NCI-H2081 treated with DMSO at 0.1 percent for 48 hours (cell line): ENCODE measurements around the gene METTL24.
"Not testable (repeated sequence)": the region's sequence is repeated elsewhere in the genome, so short reads cannot be mapped to it uniquely, and the experiment has no call there.

Experiments used
- DNase-seq: peaks from one replicate; lab custom pipeline; 2025; lab: John Stamatoyannopoulos, UW

Gene METTL24

DNA sequence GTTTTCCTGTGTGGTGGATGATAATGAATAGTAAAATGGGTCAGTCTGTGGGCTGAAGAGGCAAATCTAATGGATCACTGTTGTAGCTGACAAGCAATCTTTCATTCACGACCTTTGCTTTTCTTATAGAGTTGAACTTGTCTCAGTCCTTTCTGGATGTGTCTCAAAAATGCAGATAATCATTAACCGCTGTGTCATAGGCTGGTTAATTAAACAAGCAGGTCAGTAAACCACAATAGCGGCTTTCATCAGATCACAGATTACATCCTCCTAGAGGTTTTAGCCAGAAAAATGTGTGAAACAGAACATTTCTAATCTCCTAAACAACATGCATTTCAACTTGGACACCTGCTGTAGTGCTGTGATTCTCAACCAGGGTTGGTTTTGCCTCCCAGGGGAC, 2.5 kb upstream of the METTL24 start:
- DNase-seq, result no peak

DNA sequence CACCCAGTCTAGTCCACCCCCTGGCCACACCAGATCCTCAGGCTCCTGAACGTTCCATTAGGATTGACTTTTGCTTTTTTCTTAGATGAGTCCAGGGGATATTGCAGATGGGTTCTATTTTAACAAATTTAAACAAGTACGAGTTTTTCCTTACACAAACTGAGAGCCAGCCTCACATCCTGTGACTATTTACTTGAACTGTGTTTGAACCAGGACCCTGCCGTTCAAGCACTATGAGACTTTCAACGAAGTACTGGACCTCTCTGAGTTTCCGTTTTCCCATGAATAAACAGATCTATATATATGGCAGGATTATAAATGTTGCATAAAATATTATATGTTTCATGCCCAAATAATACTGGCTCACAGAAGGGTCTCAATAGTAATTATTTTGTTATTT, 1.4 kb upstream of the METTL24 start:
- DNase-seq, result no peak

DNA sequence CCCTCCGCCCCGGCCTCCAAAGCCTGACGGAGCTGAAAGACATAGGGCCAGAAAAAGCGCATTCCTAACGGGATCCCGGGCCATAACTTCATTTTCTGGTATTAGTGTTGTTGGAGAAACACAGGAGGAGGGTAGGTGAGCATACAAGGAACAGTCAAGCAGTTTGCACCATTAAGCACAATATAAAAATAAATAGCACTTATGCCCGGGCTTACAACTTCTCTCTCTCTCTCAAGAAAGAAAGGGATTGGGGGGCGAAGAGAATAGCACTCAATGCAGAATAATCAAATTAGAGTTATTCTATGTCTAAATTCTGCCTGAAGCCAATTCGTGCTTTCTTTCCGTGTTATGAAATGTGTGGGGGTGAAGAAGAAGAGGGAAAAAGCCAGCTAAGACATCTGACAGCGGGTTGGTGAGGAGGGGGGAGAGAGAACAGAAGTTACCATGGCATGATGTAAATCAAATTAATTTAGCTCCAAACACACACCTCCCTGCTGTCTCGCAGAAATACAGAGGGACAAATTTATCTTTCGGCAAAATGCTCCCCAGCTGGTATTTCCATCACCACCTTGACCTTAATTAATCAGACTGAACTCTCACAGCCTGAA, 508 bp upstream of the METTL24 start:
- no peak for DNase-seq

DNA sequence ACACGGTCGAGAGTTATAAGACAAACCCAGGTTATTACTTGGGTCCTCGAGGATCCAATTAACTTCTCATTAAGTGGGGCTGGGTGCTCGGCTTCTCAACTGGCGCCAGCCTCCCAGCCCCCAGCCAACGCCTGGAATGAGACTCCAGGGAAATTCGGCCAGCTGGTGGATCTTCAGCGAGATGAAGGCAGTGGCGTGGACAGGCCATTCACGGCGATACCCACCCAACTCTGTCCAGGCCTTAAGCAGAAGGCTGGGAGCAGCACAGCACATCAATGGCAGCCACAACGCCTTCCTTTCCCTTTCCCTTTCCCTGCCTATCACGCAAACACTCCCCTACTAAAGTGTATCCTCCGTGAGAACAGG, 868 bp downstream of the METTL24 start:
- DNase-seq, result no peak

DNA sequence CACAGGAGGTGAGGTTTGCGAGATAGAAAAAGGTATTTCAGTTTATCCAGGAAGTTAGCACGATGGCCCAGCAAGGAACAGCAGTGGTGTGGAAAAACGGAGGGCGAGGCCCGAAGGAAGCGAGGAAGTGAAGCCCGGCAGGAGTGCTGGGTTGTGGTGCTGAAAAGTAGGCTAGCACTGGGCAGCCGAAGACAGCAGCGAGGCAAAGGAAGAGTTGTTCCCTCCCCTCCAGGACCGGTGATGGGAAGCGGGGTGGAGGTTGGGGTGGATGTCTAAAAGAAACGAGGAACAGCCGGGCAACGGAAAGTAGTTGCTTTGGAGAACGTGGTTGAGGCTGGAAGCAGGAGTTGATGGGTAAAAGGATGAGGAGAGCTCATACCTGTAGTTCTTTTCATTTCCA, 1.4 kb downstream of the METTL24 start:
- DNase-seq, result no peak

DNA sequence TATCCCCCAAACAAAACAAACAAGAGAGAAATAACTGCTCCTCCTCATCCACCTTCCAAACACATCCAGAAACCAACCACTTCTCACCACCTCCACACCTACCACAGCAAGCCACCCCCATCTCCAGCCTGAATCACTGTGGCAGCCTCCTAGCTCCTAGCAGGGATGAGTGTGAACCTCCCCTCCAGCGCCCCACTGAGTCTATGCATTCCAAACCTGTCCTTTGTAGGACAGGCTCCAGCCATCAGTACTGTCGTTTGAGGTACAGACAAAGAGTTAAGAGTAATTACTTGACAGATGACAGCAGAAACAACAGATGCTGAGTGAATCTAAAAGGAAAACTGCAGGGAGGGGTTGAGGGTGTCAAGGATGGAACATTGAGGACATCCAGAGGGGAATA, 2.4 kb downstream of the METTL24 start:
- no peak for DNase-seq

DNA sequence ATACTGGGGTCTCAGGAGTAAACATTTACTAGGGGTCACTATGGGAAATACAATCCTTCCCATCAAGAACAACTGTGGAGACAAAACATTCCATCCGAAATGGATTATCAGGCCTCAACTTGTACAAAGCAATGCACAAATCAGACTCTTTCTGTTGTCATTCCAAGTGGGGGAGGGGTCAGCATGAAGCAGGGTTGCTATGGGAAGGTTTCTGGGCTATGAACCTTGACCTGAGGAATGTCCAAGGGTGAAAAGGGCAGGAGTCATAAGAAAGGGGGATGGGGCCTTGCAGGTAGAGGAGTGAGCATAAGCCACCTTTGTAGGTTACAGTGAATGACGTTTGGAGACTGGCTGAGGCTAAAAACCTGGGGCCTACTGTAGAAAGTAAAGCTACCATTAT, 3.1 kb downstream of the METTL24 start:
- DNase-seq, result no peak

DNA sequence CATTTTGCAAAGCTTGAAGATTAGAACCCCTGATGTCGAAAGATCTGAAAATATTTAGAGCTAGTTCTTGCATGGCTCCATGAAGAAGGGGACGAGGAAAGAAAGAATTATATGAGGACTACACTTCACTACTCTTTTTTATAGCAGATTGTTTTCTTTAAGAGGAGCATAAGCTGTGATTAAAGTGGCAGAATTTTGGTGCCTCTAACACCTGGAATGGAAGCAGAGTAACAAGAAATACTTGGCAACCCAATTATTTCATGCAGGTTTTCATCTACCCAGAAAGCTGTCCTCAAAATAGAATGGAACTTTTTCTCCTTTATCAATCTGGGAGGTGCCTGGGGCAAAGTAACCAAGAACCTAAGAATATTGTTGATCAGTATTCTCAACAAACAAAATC, 4.0 kb downstream of the METTL24 start:
- no peak for DNase-seq

DNA sequence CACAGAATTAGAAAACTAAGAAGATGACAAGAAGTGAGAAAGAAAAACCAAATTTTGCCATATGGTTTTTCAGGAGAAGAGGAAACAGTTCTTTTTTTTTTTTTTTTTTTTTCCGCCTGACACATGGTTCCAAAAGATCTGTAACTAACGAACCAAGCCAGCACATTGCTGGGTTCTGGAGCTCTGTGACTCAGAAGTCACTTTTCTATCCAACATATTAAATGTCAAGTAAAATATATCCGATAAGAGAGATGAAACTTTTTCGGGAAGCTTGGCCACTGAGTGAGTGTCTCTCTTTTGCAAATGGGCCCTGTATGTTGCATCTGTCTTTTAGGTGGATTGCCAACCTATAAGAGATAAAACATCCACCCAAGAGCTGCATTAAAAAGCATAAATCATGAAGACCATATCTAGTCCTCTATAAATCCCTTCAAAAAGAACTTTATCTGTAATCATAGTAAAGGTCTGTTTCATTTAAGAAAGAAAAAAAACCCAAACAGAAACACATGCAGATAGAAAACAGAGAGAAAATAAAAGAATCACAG, 4.6 kb downstream of the METTL24 start:
- no peak for DNase-seq

DNA sequence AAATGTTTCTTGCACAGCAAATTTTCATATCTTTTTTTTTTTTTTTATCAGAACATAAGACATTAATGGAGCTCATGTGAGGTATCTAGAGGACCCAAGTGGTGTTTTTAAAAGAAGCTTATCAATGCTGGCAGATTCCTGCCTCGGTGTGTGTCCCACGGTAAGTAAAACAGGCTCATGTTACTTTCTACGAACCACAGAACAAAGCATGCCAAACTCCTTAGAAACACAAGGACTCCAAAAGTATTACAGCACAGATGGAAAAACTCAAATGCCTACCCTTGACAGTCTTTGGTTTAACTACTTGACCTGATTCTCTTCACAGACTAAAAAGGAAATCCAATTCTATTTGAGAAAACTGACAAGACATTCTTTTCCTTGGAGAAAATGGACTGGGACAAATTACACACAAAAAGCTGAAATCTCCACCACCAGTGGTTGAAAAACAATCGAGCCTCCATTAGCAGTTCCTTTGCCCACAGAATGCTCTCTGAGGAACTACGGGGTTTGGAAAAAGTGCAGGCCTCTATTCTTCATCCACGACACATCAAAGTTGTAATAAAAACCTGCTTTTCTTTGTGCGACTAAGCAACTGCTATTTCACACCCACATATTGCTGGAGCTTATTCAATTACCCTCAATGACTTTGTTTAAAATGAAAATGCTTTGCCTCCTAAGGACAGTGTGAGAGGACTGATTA, 5.4 kb downstream of the METTL24 start:
- no peak for DNase-seq

DNA sequence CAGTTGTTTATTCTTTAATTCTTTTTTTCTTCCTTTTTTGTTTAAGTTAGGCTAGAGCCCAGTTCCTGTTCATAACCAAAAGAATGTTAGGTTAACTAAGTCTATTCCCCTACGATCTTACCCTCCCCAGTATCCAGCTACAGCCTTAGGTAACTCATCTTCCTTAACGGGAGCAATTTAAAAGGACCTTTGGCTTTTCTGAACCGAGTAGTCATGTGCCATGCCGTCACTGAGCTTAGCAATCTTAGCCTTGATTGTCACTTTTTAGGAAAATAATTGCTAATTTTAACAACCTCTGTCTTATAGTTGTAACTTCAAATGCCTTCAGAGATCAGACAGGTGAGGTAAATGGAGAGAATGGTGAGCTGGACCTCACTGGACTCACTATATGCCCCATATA, 6.2 kb downstream of the METTL24 start:
- no peak for DNase-seq

DNA sequence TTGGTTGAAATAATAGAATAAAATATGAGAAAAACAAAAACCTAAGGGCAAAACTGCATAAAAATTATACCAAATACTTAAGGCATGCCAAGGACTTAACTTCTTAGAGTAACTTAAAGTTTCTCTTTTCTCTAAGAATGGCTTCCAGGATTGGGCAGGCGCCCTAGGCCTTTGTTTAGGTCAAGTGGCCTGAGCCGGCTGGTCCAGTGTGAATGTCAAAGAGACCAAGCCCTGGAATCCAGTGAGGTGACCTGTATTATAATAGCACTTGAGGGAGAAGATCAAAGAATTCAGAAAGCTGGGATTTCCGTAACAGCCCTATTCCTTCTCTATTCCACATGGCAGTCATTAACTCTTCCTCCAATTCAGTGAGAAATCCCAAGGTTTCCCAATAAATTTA, 6.6 kb downstream of the METTL24 start:
- DNase-seq, result no peak

DNA sequence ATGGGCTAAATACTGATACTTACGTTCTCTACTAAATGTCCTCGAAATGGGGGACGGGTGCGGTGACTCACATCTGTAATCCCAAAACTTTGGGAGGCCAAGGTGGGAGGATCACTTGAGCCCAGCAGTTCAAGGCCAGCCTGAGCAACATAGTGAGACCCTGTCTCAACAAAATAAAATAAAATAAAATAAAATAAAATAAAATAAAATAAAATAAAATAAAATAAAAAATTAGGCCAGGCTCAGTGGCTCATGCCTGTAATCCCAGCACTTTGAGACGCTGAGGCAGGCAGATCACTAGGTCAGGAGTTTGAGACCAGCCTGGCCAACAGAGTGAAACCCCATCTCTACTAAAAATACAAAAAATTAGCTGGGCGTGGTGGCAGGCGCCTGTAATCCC, 7.6 kb downstream of the METTL24 start:
- DNase-seq, result not testable (repeated sequence)

DNA sequence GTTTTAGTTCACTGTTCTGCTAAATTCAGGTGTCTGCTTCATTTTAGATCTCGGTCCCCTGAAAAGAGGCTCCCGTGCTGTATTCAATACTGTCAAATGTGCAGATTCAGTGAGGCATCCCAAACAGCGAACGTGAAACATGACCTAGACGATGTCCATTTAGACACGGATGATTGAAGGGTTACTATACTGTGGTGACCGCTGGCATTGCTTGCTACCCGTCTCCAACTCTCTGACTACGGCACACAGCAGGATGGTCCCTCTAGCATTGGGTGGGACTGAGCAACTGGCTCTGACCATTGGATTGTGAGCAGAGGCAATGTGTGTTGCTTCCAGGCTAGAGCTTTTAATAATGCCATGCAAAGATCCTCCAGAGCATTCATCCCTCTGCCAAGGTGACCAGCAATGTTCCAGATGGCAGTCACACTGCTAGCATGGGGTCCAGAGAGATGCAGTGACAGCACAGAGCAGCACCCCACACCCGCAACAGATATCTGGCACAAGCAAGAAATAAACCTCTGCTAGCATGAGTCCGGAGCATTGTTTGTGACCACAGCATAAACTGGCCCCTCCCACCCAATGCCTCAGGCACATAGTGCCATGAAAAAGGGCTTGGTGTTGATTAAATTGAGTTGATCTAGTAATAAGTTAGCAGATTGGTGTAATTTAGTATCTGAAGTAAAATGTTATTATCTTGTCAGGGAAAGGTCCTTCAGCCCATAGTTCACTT, 9.0 kb downstream of the METTL24 start:
- no peak for DNase-seq

DNA sequence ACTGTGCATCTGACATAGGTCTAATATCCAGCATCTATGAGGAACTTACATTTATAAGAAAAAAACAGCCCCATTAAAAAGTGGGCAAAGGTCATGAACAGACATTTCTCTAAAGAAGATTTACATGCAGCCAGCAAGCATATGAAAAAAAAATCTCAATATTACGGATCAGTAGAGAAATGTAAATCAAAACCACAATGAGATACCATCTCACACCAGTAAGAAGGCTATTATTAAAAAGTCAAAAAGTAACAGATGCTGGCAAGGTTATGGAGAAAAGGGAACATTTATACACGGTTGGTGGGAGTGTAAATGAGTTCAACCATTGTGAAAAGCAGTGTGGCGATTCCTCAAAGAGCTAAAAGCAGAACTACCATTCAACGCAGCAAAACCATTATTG, 13.1 kb downstream of the METTL24 start:
- no peak for DNase-seq

DNA sequence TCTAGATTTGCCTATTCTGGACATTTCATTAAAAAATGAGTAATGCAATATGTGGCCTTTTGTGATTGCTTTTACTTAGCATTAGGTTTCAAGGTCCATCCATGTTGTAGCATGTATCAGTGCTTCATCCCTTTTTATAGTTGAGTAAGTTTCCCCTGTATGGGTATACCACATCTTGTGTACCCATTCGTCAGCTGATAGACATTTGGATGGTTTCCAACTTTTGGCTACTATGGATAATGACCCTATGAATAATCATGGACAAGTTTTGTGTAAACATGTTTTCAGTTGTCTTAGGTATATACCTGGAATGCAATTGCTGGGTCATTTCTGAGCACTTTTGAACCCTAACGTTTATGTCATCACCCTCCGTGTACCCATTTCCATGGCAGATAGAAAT, 15.4 kb downstream of the METTL24 start:
- no peak for DNase-seq

DNA sequence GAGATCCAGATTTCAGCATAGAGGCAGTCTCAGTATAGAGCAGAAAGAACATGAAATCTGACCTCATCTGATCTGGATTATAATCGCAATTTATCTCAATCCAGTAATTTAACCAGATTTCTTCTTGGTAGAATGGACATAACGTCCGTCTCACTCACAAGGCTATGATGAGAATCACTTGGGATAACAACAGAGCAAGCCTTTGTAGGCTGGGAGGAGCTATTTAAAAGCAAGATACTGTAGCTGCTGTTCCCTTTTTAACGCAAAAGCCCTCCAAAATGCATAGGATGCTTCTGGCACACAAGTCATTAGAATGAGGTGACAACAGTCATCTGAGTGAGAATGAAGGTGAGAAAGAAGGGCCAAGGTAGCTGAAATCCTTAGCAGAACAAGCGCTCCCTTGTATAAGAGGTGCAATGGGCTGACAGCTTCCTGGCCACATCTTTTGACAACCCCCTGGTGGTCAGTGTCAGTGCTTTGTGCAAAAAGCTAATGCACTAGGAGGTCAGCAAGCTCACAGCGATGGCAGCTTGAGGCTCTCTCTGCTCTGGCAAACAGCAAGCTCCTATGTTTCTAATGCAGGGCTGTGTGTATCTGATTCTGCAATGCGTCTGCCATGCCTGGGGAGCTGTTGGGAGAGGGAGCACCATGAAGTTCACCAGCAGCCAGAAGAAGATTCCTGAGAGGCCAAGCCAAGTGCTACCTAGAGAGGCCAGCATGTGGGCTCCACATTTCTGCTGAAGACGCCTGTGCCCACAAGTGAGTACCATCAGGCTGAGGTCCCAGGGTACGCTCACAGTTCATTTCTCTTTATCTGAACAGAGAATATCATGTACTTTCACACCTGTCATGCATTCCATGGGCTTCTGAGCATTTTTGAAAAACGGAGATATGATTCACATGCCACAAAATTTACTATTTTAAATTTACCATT, 16.2 kb downstream of the METTL24 start:
- no peak for DNase-seq

DNA sequence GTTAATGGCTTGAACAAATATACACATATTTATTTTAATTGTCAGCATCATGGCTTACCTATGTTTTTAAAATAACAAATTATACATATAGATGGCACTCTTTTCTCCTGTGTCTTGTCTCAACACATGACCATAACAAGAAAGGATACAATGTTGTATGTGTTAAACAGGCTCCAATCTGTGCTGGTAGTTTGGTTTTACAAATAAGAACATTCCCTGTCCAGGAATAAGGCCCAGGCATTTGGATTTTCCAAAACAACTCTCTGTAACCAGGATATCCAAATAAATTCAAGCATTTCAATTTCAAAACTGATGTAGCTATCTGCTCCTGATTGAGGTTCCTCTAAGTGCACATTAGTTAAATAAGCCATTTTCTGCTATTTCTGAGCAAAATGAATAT, 17.1 kb downstream of the METTL24 start:
- no peak for DNase-seq

DNA sequence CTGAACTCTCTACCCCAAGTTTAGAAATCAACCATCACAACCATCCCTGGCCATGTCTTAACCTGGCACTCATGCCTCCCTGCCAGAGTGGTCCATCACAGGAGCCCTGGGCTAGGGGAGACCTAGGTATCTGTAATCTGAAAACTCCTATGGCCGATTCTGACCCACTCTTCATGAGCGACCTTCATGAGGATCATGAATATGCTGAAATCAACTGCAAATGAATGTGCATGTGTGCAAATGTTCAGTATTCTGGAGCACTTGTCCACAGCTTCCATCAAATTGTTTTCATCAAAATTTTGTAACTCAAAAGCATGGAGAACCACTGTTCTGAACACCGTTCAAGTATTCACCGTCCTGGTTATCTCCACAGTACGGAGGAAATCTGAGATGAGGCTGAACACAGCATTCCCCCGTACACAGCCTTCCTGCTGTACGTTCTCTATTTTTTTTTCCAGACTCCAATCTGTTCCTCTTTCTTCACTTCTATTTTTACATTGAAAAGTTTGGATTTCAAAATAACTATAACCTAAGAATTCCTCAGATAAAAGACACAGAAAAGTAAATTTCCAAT, 17.7 kb downstream of the METTL24 start:
- no peak for DNase-seq

DNA sequence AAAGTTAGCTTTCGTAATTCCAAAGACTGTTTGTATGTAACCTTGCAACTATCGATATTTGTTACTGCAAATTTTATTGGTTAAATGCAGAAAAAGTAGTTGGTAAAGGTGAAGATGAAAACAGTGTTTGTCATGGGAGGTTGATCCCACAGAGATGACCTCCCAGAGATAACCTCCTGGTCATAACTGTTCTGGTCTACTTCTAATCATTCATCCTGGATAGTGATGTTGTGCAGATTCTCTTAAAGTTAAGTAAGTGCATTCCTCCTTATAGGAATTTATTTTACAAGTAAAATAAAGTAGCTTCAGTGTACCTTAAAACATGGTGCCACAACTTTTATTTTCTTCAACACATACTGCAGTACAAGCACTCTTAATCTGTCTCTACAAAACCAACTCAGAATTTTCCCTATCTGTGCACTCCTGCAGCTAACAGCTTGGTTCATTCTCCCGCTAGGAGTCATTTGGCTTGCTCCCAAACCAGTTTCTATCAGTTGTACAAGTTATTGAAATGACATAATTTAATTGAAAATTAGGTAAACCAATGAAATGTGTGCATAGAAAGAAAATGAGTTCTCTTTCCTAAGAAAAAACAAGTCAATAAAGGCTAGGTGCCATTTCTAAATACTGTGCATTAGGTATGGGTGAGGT, 19.2 kb downstream of the METTL24 start:
- DNase-seq, result no peak

DNA sequence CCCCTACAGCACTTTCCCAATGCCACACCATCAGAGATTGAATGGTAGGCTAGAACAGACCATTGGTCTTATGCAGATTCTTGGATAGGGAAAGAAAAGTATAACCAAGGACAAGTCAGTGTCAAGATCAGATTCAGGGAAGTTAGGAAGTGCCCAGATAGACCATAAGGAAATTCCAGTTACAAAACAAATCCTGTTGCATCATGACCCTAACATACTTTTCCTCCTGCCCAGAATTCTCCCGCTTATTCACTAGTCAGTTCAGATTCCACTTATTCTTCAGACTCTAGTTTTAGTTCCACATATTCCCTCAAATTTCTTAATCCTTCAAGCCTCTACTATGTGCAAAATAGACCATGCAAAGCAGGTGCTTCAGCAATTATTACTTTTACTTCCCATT, 20.7 kb downstream of the METTL24 start:
- DNase-seq, result no peak
